A549 (cell line): ENCODE results near the gene ZNF862. TPM values are rescaled to one million over a fixed set of nuclear protein-coding genes. Genes with fewer than 3 reads are reported as not detected.

Experiments
- ATAC-seq, 2 experiments: fragments of 200-7000 bp in 1 of 2; fragments of >200 bp in 1 of 2; cut with Nextera tagmentation in 1 of 2; cut with Tn5 transposase in 1 of 2; 3 replicates each; pipeline versions ENCODE4 v1.8.0 to v1.9.1; 2018 to 2020; ENCODE audit warnings: mild to moderate bottlenecking in 1 of 2, moderate library complexity in 1 of 2
- CTCF ChIA-PET: fragments of 300-600 bp; sonication (Branson Sonifier 250); formaldehyde crosslinking; extraction: SDS; loops from one replicate; lab custom pipeline; 2021; ENCODE audit warnings: antibody characterized with exemption, inconsistent platforms; lab: Yijun Ruan, JAX
- POLR2A ChIA-PET: fragments of 350-600 bp; formaldehyde crosslinking; extraction: SDS; loops from one replicate; lab custom pipeline; 2021; ENCODE audit warnings: antibody characterized with exemption, inconsistent platforms; lab: Yijun Ruan, JAX
- DNase-seq, 2 experiments: peaks; one replicate each; pipeline versions ENCODE4 v3.0.0 to v3.0.0-alpha.2; 2011 to 2016; ENCODE audit warnings: low read depth in 1 of 2, low spot score in 1 of 2
- FAIRE-seq: peaks from 2 replicates; lab custom pipeline; 2011; peaks lifted over from hg19 to GRCh38; lab: Jason Lieb, UNC
- H3K27ac ChIP-seq, 2 experiments: fragments of >200 bp; sonication (Bioruptor Twin); formaldehyde crosslinking; 3 replicates each; pipeline ENCODE4 v1.5.1; 2016 to 2017
- H3K4me1 ChIP-seq: fragments of >200 bp; sonication (Bioruptor Twin); formaldehyde crosslinking; 3 replicates; pipeline ENCODE4 v1.6.1; 2016
- H3K4me2 ChIP-seq: fragments of >200 bp; sonication (Bioruptor Twin); formaldehyde crosslinking; 3 replicates; pipeline ENCODE4 v1.6.1; 2016
- H3K4me3 ChIP-seq: fragments of >200 bp; sonication (Bioruptor Twin); formaldehyde crosslinking; 3 replicates; pipeline ENCODE4 v1.5.1; 2016
- H3K9me3 ChIP-seq: fragments of >200 bp; sonication (Bioruptor Twin); formaldehyde crosslinking; 3 replicates; pipeline ENCODE4 v1.6.1; 2016
- BCL3 ChIP-seq: fragments of >200 bp; sonication (Bioruptor Twin); formaldehyde crosslinking; IDR thresholded peaks from 3 replicates; pipeline ENCODE4 v1.6.1; 2016
- CBX8 ChIP-seq: fragments of 200-600 bp; sonication (generic); IDR thresholded peaks from 2 replicates; pipeline ENCODE4 v1.6.1; 2016
- EHF ChIP-seq: fragments of 250-450 bp; sonication (Bioruptor Pico); IDR thresholded peaks from 2 replicates; pipeline ENCODE4 v1.5.0; 2020; ENCODE audit warnings: mild to moderate bottlenecking
- EP300 ChIP-seq, 2 experiments: fragments of >200 bp; sonication (Bioruptor Twin); formaldehyde crosslinking; IDR thresholded peaks; 2 replicates in 1 of 2; 3 replicates in 1 of 2; pipeline ENCODE4 v1.6.1; 2016 to 2017
- JUN ChIP-seq, 2 experiments: fragments of >200 bp; sonication (Bioruptor Twin); formaldehyde crosslinking; IDR thresholded peaks; 2 replicates in 1 of 2; 3 replicates in 1 of 2; pipeline ENCODE4 v1.6.1; 2016 to 2017
- MAZ ChIP-seq: fragments of 150-350 bp; IDR thresholded peaks from 2 replicates; pipeline ENCODE4 v1.6.1; 2014; ENCODE audit warnings: antibody characterized with exemption, low read depth, low read length, borderline replicate concordance
- NPAS2 ChIP-seq: fragments of 250-450 bp; sonication (Bioruptor Pico); IDR thresholded peaks from 2 replicates; pipeline ENCODE4 v1.8.0; 2022; ENCODE audit warnings: mild to moderate bottlenecking, moderate library complexity, borderline replicate concordance
- PBX3 ChIP-seq: IDR thresholded peaks from 2 replicates; pipeline ENCODE4 v1.6.1; 2012
- POLR2A ChIP-seq: IDR thresholded peaks from 2 replicates; pipeline ENCODE4 v1.6.1; 2012; ENCODE audit warnings: mild to moderate bottlenecking, low read length
- REST ChIP-seq: fragments of 200-600 bp; sonication (generic); IDR thresholded peaks from 2 replicates; pipeline ENCODE4 v1.6.1; 2016; ENCODE audit warnings: antibody characterized with exemption, mild to moderate bottlenecking, moderate library complexity
- RFX5 ChIP-seq: fragments of 450-650 bp; IDR thresholded peaks from 2 replicates; pipeline ENCODE4 v1.7.1; 2014; ENCODE audit warnings: antibody characterized with exemption, mild to moderate bottlenecking, moderate library complexity
- RNF2 ChIP-seq: fragments of 200-600 bp; sonication (generic); IDR thresholded peaks from 2 replicates; pipeline ENCODE4 v1.6.1; 2016; ENCODE audit warnings: low read depth, mild to moderate bottlenecking, antibody characterized with exemption, moderate library complexity, borderline replicate concordance
- ZC3H11A ChIP-seq: fragments of 450-650 bp; IDR thresholded peaks from 2 replicates; pipeline ENCODE4 v1.6.1; 2014; ENCODE audit warnings: antibody characterized with exemption, mild to moderate bottlenecking
- WGBS: methylation state at CpG from one replicate; pipeline ENCODE4 v1.1.6; 2017; ENCODE audit errors: missing lambda C conversion rate; 5-methylcytosine and 5-hydroxymethylcytosine counted together
- polyA plus RNA-seq, 4 experiments: library from polyadenylated mRNA; depleted of rRNA in 3 of 4; stranded (reverse); fragments of >200 nt; fragmentation: RNase III in 1 of 4; extraction: RNeasy Plus Mini Kit Qiagen cat#74134 plus additional on column Dnase treatment in 1 of 4; gene quantifications; 2 replicates in 3 of 4; 3 replicates in 1 of 4; pipeline ENCODE4 v1.2.3, GENCODE V29; 2011 to 2017
- TF ChIP-seq, protein P1 (sequence below): fragments of 250-450 bp; sonication (Bioruptor Pico); IDR thresholded peaks from 2 replicates; pipeline ENCODE4 v1.5.0; 2021; ENCODE audit warnings: mild to moderate bottlenecking, moderate library complexity, borderline replicate concordance

The ZNF862 gene
- polyA plus RNA-seq, 2 of the 4 experiments (the other 2 are of a cell fraction), result 3.9 to 8.0 TPM

GRCh38 chr7:149878523-149878921 lies 40.3 kb downstream of the ZNF862 start:
- CTCF ChIA-PET, result no interaction called here
- H3K27ac ChIP-seq, result no peak overlapping the region
- H3K4me3 ChIP-seq, result no peak overlapping the region
- H3K4me1 ChIP-seq, result 0 out of 3 replicates have a peak, but pooled peaks cover 4% of the 10 kb centered on the region
- FAIRE-seq, result no peak
- no peaks in the 10 kb centered on the region for H3K9me3 ChIP-seq
- WGBS, result 100% methylated on average over 2 of the region's 13 CpGs
- ATAC-seq, result no peak
- DNase-seq, result no peak
- H3K4me2 ChIP-seq, result no peak overlapping the region
- POLR2A ChIA-PET, result no interaction called here
- TF ChIP-seq CBX8 (no peak), RNF2 (no peak), EHF (CRISPR knock-in tag) (no peak), MAZ (no peak), JUN (IDR thresholded peaks at IDR 0.05) (no peak), REST (no peak), NPAS2 (no peak)

GRCh38 chr7:149879271-149879743 lies 41.1 kb downstream of the ZNF862 start:
- Histone ChIP-seq H3K27ac (no peak overlapping the region), H3K4me3 (no peak overlapping the region), H3K4me2 (no peak overlapping the region), H3K9me3 (no peaks in the 10 kb centered on the region), H3K4me1 (0 out of 3 replicates have a peak, but pooled peaks cover 4% of the 10 kb centered on the region)
- ATAC-seq (no peak), DNase-seq (no peak), FAIRE-seq (no peak)
- no peak for TF ChIP-seq POLR2A
- TF ChIP-seq, protein P1, sequence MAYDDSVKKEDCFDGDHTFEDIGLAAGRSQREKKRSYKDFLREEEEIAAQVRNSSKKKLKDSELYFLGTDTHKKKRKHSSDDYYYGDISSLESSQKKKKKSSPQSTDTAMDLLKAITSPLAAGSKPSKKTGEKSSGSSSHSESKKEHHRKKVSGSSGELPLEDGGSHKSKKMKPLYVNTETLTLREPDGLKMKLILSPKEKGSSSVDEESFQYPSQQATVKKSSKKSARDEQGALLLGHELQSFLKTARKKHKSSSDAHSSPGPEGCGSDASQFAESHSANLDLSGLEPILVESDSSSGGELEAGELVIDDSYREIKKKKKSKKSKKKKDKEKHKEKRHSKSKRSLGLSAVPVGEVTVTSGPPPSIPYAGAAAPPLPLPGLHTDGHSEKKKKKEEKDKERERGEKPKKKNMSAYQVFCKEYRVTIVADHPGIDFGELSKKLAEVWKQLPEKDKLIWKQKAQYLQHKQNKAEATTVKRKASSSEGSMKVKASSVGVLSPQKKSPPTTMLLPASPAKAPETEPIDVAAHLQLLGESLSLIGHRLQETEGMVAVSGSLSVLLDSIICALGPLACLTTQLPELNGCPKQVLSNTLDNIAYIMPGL (CRISPR knock-in tag), result no peak
- TF ChIP-seq RFX5, result no peak
- no peak for TF ChIP-seq EP300 (IDR thresholded peaks at IDR 0.05)
- TF ChIP-seq BCL3, result no peak
- no peak for TF ChIP-seq ZC3H11A
- no peak for TF ChIP-seq PBX3
- POLR2A ChIA-PET, result no interaction called here
- CTCF ChIA-PET, result no interaction called here
- 89% methylated on average over 10 of the region's 14 CpGs for WGBS
